ENCODE results near the gene EML4.
"Not testable (repeated sequence)": the region's sequence is repeated elsewhere in the genome, so short reads cannot be mapped to it uniquely, and the experiment has no call there.

The EML4 gene

GRCh38 chr2:42169100-42169873 is at the start of gene EML4:
TSS of gene EML4 (plus strand) at chr2:42169353. CDS start at chr2:42169612, 259 bp downstream.
- peak; percentile 87 for DNase-seq (ENCODE audit: low read depth)

GRCh38 chr2:42123426-42123825 is 45.7 kb upstream of the EML4 start:
- DNase-seq (ENCODE audit: low read depth), result no peak

GRCh38 chr2:42124011-42124785 is 45.0 kb upstream of the EML4 start:
- no peak for DNase-seq (ENCODE audit: low read depth)

- peak; percentile 29 for DNase-seq (ENCODE audit: low read depth)
These were observed 43.1 kb upstream of the EML4 start for GRCh38 chr2:42125841-42126594.

- not testable (repeated sequence) for DNase-seq (ENCODE audit: low read depth)
These were observed 42.3 kb upstream of the EML4 start for GRCh38 chr2:42126873-42127272.

GRCh38 chr2:42127425-42128424 is 41.4 kb upstream of the EML4 start:
- no peak for DNase-seq (ENCODE audit: low read depth)

GRCh38 chr2:42128721-42129486 is 40.2 kb upstream of the EML4 start:
- DNase-seq (ENCODE audit: low read depth), result no peak

- DNase-seq (ENCODE audit: low read depth), result no peak
These were observed 39.7 kb upstream of the EML4 start for GRCh38 chr2:42129487-42129852.

GRCh38 chr2:42129947-42130346 is 39.2 kb upstream of the EML4 start:
- no peak for DNase-seq (ENCODE audit: low read depth)

- not testable (repeated sequence) for DNase-seq (ENCODE audit: low read depth)
These were observed 38.3 kb upstream of the EML4 start for GRCh38 chr2:42130858-42131257.

- no peak for DNase-seq (ENCODE audit: low read depth)
These were observed 36.8 kb upstream of the EML4 start for GRCh38 chr2:42132191-42132965.

GRCh38 chr2:42132966-42133641 is 36.0 kb upstream of the EML4 start:
- DNase-seq (ENCODE audit: low read depth), result peak; percentile 14

- no peak for DNase-seq (ENCODE audit: low read depth)
These were observed 35.4 kb upstream of the EML4 start for GRCh38 chr2:42133771-42134195.

- DNase-seq (ENCODE audit: low read depth), result not testable (repeated sequence)
These were observed 34.7 kb upstream of the EML4 start for GRCh38 chr2:42134401-42134932.

GRCh38 chr2:42135381-42136312 is 33.5 kb upstream of the EML4 start:
- DNase-seq (ENCODE audit: low read depth), result peak; percentile 11

GRCh38 chr2:42136782-42137124 is 32.4 kb upstream of the EML4 start:
- no peak for DNase-seq (ENCODE audit: low read depth)

- no peak for DNase-seq (ENCODE audit: low read depth)
These were observed 31.9 kb upstream of the EML4 start for GRCh38 chr2:42137125-42137841.
